Endothelial cell of umbilical vein (primary cell): ENCODE measurements around the gene PPP1R1C.

ENCODE experiments used
- EZH2 ChIP-seq: IDR thresholded peaks from 2 replicates; pipeline ENCODE4 v1.6.1; 2012; ENCODE audit warnings: borderline replicate concordance, low read depth, mild to moderate bottlenecking, moderate library complexity, low read length, inconsistent platforms; ENCODE audit not compliant: severe bottlenecking
- FOS ChIP-seq: IDR thresholded peaks from 2 replicates; pipeline ENCODE4 v1.6.1; 2011; ENCODE audit warnings: mild to moderate bottlenecking, low read length, moderate library complexity, borderline replicate concordance; ENCODE audit not compliant: insufficient read depth
- GATA2 ChIP-seq: IDR thresholded peaks from 2 replicates; pipeline ENCODE4 v1.7.0; 2011; ENCODE audit warnings: low read depth, mild to moderate bottlenecking, moderate library complexity, mixed read lengths, low read length; ENCODE audit not compliant: insufficient read length, insufficient read depth
- MAX ChIP-seq: IDR thresholded peaks from 2 replicates; pipeline ENCODE4 v1.6.1; 2011; ENCODE audit not compliant: insufficient read depth, insufficient read length
- MYC ChIP-seq: IDR thresholded peaks from one replicate; pipeline ENCODE4 v1.6.1; 2011; ENCODE audit warnings: mild to moderate bottlenecking, low read depth, low read length
- POLR2A ChIP-seq: IDR thresholded peaks from 2 replicates; pipeline ENCODE4 v1.6.1; 2012; ENCODE audit warnings: low read depth, mild to moderate bottlenecking, control low read depth, low read length
- POLR2AphosphoS5 ChIP-seq: IDR thresholded peaks from 2 replicates; pipeline ENCODE4 v1.6.1; 2012; ENCODE audit warnings: low read depth, mild to moderate bottlenecking, control low read depth, low read length, moderate library complexity; ENCODE audit not compliant: insufficient read depth
- TF ChIP-seq, protein P1 (sequence below), 2 donors: IDR thresholded peaks; 1 replicate in 1 of 2; 2 replicates in 1 of 2; pipeline ENCODE4 v1.5.1; 2011; ENCODE audit warnings: low read length in 2 of 2, mild to moderate bottlenecking in 2 of 2, moderate library complexity in 2 of 2, control low read depth in 1 of 2, inconsistent platforms in 1 of 2, low read depth in 1 of 2; ENCODE audit not compliant: insufficient read depth in 1 of 2; ENCODE audit errors: extremely low read depth in 1 of 2

DNA sequence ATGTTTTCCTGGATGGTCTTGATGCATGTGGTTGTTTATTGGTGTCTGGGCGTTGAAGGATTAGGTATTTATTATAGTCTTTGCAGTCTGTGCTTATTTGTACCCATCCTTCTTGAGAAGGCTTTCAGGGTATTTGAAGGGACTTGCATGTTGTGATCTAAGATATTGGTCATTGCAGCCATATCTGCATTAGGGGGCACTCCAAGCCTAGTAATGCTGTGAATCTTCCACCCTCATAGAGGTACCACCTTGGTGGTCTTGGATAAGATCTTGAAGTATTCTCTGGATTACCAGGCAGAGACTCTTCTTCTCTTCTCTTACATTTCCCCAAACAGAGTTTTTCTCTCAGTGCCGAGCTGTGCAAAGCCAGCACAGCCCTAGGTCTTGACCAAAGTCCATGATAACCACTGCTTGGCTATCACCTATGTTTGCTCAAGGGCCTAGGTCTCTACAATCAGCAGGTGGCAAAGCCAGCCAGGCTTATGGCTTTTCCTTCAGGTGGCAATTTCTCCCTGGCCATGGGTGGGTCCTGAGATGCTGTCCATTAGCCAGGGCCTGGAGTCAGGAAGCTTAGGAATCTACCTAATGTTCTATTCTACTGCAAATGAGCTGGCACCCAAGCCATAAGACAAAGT, 15.4 kb upstream of the PPP1R1C start:
- TF ChIP-seq, protein P1, sequence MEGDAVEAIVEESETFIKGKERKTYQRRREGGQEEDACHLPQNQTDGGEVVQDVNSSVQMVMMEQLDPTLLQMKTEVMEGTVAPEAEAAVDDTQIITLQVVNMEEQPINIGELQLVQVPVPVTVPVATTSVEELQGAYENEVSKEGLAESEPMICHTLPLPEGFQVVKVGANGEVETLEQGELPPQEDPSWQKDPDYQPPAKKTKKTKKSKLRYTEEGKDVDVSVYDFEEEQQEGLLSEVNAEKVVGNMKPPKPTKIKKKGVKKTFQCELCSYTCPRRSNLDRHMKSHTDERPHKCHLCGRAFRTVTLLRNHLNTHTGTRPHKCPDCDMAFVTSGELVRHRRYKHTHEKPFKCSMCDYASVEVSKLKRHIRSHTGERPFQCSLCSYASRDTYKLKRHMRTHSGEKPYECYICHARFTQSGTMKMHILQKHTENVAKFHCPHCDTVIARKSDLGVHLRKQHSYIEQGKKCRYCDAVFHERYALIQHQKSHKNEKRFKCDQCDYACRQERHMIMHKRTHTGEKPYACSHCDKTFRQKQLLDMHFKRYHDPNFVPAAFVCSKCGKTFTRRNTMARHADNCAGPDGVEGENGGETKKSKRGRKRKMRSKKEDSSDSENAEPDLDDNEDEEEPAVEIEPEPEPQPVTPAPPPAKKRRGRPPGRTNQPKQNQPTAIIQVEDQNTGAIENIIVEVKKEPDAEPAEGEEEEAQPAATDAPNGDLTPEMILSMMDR (IDR thresholded peaks at IDR 0.05; ENCODE audit: extremely low read depth in 1 of 2, insufficient read depth in 1 of 2, low read depth in 1 of 2, low read length in 2 of 2) = no peak
- TF ChIP-seq POLR2A (no peak), EZH2 (no peak), POLR2AphosphoS5 (no peak), MAX (no peak), GATA2 (no peak), FOS (no peak), MYC (no peak)
